Measurements from ENCODE around the gene LGR6. TPM values are rescaled to one million over a fixed set of nuclear protein-coding genes. Genes with fewer than 3 reads are reported as not detected.

Gene LGR6
- total RNA-seq, 1 donor from 2014 or later = 3.1 TPM

GRCh38 chr1:202168861-202169260 is 24.7 kb upstream of the LGR6 start:
- no peaks in the 10 kb centered on the region for H3K9me3 Mint-ChIP-seq
- H3K4me3 Mint-ChIP-seq = no peak overlapping the region
- H3K27me3 Mint-ChIP-seq (ENCODE audit: low read depth) = no peaks in the 10 kb centered on the region
- DNase-seq (ENCODE audit: low spot score in 2 of 2, unreplicated experiment in 2 of 2) = no peak
- no peak overlapping the region for H3K27ac Mint-ChIP-seq
- TF ChIP-seq CTCF (IDR thresholded peaks at IDR 0.05; ENCODE audit: unreplicated experiment) = no peak
- H3K36me3 Mint-ChIP-seq = no peaks in the 10 kb centered on the region
- H3K4me1 Mint-ChIP-seq = peaks cover 28% of the 10 kb centered on the region

GRCh38 chr1:202170726-202171125 is 22.9 kb upstream of the LGR6 start:
- no peak for DNase-seq (ENCODE audit: low spot score in 2 of 2, unreplicated experiment in 2 of 2)
- peaks cover 25% of the 10 kb centered on the region for H3K4me1 Mint-ChIP-seq
- no peak for TF ChIP-seq CTCF (IDR thresholded peaks at IDR 0.05; ENCODE audit: unreplicated experiment)
- no peaks in the 10 kb centered on the region for H3K36me3 Mint-ChIP-seq
- H3K27me3 Mint-ChIP-seq (ENCODE audit: low read depth) = no peaks in the 10 kb centered on the region
- H3K9me3 Mint-ChIP-seq = no peaks in the 10 kb centered on the region
- no peak overlapping the region for H3K27ac Mint-ChIP-seq
- no peak overlapping the region for H3K4me3 Mint-ChIP-seq

- H3K4me3 Mint-ChIP-seq = no peak overlapping the region
- H3K27ac Mint-ChIP-seq = no peak overlapping the region
- H3K27me3 Mint-ChIP-seq (ENCODE audit: low read depth) = no peaks in the 10 kb centered on the region
- TF ChIP-seq CTCF (IDR thresholded peaks at IDR 0.05; ENCODE audit: unreplicated experiment) = no peak
- H3K9me3 Mint-ChIP-seq = no peaks in the 10 kb centered on the region
- H3K4me1 Mint-ChIP-seq = peaks cover 20% of the 10 kb centered on the region
- H3K36me3 Mint-ChIP-seq = no peaks in the 10 kb centered on the region
- no peak for DNase-seq (ENCODE audit: low spot score in 2 of 2, unreplicated experiment in 2 of 2)
Measured at GRCh38 chr1:202171292-202172014, 22.1 kb upstream of the LGR6 start.

GRCh38 chr1:202172015-202172355 is 21.6 kb upstream of the LGR6 start:
- DNase-seq (ENCODE audit: low spot score in 2 of 2, unreplicated experiment in 2 of 2) = no peak
- Mint-ChIP-seq H3K27ac (no peak overlapping the region), H3K27me3 (ENCODE audit: low read depth) (no peaks in the 10 kb centered on the region), H3K4me3 (no peak overlapping the region), H3K4me1 (peaks cover 15% of the 10 kb centered on the region), H3K9me3 (no peaks in the 10 kb centered on the region), H3K36me3 (no peaks in the 10 kb centered on the region)
- TF ChIP-seq CTCF (IDR thresholded peaks at IDR 0.05; ENCODE audit: unreplicated experiment) = no peak

- Mint-ChIP-seq H3K36me3 (no peaks in the 10 kb centered on the region), H3K27ac (no peak overlapping the region), H3K4me3 (no peak overlapping the region), H3K9me3 (no peaks in the 10 kb centered on the region), H3K27me3 (ENCODE audit: low read depth) (no peaks in the 10 kb centered on the region), H3K4me1 (no peaks in the 10 kb centered on the region)
- no peak for DNase-seq (ENCODE audit: low spot score in 2 of 2, unreplicated experiment in 2 of 2)
- TF ChIP-seq CTCF (IDR thresholded peaks at IDR 0.05; ENCODE audit: unreplicated experiment) = no peak
Measured at GRCh38 chr1:202173993-202174392, 19.6 kb upstream of the LGR6 start.

Measured in mesothelial cell of epicardium (in vitro differentiated cells).